Activated naive CD8-positive, alpha-beta T cell treated with anti-CD3 and anti-CD28 coated beads for 36 hours (primary cell): ENCODE results near the gene KCNJ11. TPM values are rescaled to one million over a fixed set of nuclear protein-coding genes. Genes with fewer than 3 reads are reported as not detected.

Experiments used
- DNase-seq: peaks from one replicate; pipeline ENCODE4 v3.0.0; 2021
- H3K27ac Mint-ChIP-seq: one replicate; pipeline ENCODE4 v1.8.0; 2022; ENCODE audit warnings: mild to moderate bottlenecking, moderate library complexity, mixed read lengths
- H3K27me3 Mint-ChIP-seq: one replicate; pipeline ENCODE4 v1.8.0; 2022; ENCODE audit warnings: mild to moderate bottlenecking, mixed read lengths
- H3K36me3 Mint-ChIP-seq: one replicate; pipeline ENCODE4 v1.8.0; 2021; ENCODE audit warnings: mild to moderate bottlenecking, mixed read lengths
- H3K4me1 Mint-ChIP-seq: one replicate; pipeline ENCODE4 v1.8.0; 2021; ENCODE audit warnings: mixed read lengths
- H3K4me3 Mint-ChIP-seq: one replicate; pipeline ENCODE4 v1.8.0; 2022; ENCODE audit warnings: mild to moderate bottlenecking, moderate library complexity, mixed read lengths
- H3K9me3 Mint-ChIP-seq: one replicate; pipeline ENCODE4 v1.8.0; 2022; ENCODE audit warnings: mixed read lengths
- total RNA-seq, 2 experiments: library from RNA; stranded (reverse); gene quantifications; one replicate each; pipeline ENCODE4 v1.2.3, GENCODE V29; 2021

The KCNJ11 gene
- total RNA-seq, 2 experiments from 2014 or later = 0.56 to 0.74 TPM

GRCh38 chr11:17369094-17369493 is 19.4 kb downstream of the KCNJ11 start:
- H3K4me1 Mint-ChIP-seq = peaks cover 3% of the 10 kb centered on the region
- H3K4me3 Mint-ChIP-seq = no peak overlapping the region
- H3K27ac Mint-ChIP-seq = no peak overlapping the region
- peaks cover 42% of the 10 kb centered on the region for H3K9me3 Mint-ChIP-seq
- no peaks in the 10 kb centered on the region for H3K27me3 Mint-ChIP-seq
- H3K36me3 Mint-ChIP-seq = peaks cover 75% of the 10 kb centered on the region
- no peak for DNase-seq

- no peak overlapping the region for H3K27ac Mint-ChIP-seq
- DNase-seq = no peak
- H3K9me3 Mint-ChIP-seq = peaks cover 42% of the 10 kb centered on the region
- H3K4me1 Mint-ChIP-seq = peaks cover 3% of the 10 kb centered on the region
- peaks cover 75% of the 10 kb centered on the region for H3K36me3 Mint-ChIP-seq
- H3K27me3 Mint-ChIP-seq = no peaks in the 10 kb centered on the region
- H3K4me3 Mint-ChIP-seq = no peak overlapping the region
Measured at GRCh38 chr11:17368551-17368950, 19.9 kb downstream of the KCNJ11 start.

- Mint-ChIP-seq H3K27me3 (no peaks in the 10 kb centered on the region), H3K4me1 (peaks cover 3% of the 10 kb centered on the region), H3K9me3 (peaks cover 29% of the 10 kb centered on the region), H3K36me3 (peaks cover 63% of the 10 kb centered on the region), H3K4me3 (no peak overlapping the region), H3K27ac (no peak overlapping the region)
- DNase-seq = no peak
Measured at GRCh38 chr11:17366495-17366894, 22.0 kb downstream of the KCNJ11 start.

- Mint-ChIP-seq H3K4me1 (peaks cover 29% of the 10 kb centered on the region), H3K27ac (no peak overlapping the region), H3K4me3 (peak overlapping the region; percentile 84), H3K9me3 (peaks cover 4% of the 10 kb centered on the region), H3K36me3 (peaks cover 29% of the 10 kb centered on the region), H3K27me3 (no peaks in the 10 kb centered on the region)
- peak; percentile 64 for DNase-seq
Measured at GRCh38 chr11:17354601-17354991, 33.9 kb downstream of the KCNJ11 start.

GRCh38 chr11:17353821-17354600 is 34.4 kb downstream of the KCNJ11 start:
- H3K4me1 Mint-ChIP-seq = peaks cover 29% of the 10 kb centered on the region
- H3K4me3 Mint-ChIP-seq = peak overlapping the region; percentile 84
- peaks cover 27% of the 10 kb centered on the region for H3K36me3 Mint-ChIP-seq
- no peaks in the 10 kb centered on the region for H3K27me3 Mint-ChIP-seq
- H3K27ac Mint-ChIP-seq = peak overlapping the region; percentile 79
- DNase-seq = no peak
- no peaks in the 10 kb centered on the region for H3K9me3 Mint-ChIP-seq

GRCh38 chr11:17352950-17353820 is 35.3 kb downstream of the KCNJ11 start:
- Mint-ChIP-seq H3K4me3 (peak overlapping the region; percentile 84), H3K27me3 (no peaks in the 10 kb centered on the region), H3K9me3 (no peaks in the 10 kb centered on the region), H3K4me1 (peaks cover 29% of the 10 kb centered on the region), H3K27ac (peak overlapping the region; percentile 86), H3K36me3 (peaks cover 25% of the 10 kb centered on the region)
- DNase-seq = peak; percentile 77

GRCh38 chr11:17351510-17352176 is 36.8 kb downstream of the KCNJ11 start, which contains the start of gene NCR3LG1:
TSS of gene NCR3LG1 (plus strand) at chr11:17351800. CDS start at chr11:17351970, 170 bp downstream.
- Mint-ChIP-seq H3K36me3 (peaks cover 18% of the 10 kb centered on the region), H3K4me3 (peak within 1 kb of the TSS; percentile 84), H3K9me3 (no peaks in the 10 kb centered on the region), H3K27ac (peak within 1 kb of the TSS; percentile 86), H3K4me1 (peaks cover 29% of the 10 kb centered on the region), H3K27me3 (no peaks in the 10 kb centered on the region)
- peak; percentile 68 for DNase-seq

GRCh38 chr11:17351172-17351509 is 37.3 kb downstream of the KCNJ11 start:
- Mint-ChIP-seq H3K27me3 (no peaks in the 10 kb centered on the region), H3K36me3 (peaks cover 13% of the 10 kb centered on the region), H3K4me3 (peak overlapping the region; percentile 84), H3K4me1 (peaks cover 29% of the 10 kb centered on the region), H3K27ac (peak overlapping the region; percentile 74), H3K9me3 (no peaks in the 10 kb centered on the region)
- DNase-seq = no peak

GRCh38 chr11:17350455-17351171 is 37.8 kb downstream of the KCNJ11 start:
- peaks cover 12% of the 10 kb centered on the region for H3K36me3 Mint-ChIP-seq
- no peak for DNase-seq
- peaks cover 29% of the 10 kb centered on the region for H3K4me1 Mint-ChIP-seq
- H3K27me3 Mint-ChIP-seq = no peaks in the 10 kb centered on the region
- peak overlapping the region; percentile 74 for H3K27ac Mint-ChIP-seq
- no peaks in the 10 kb centered on the region for H3K9me3 Mint-ChIP-seq
- peak overlapping the region; percentile 84 for H3K4me3 Mint-ChIP-seq

- peaks cover 33% of the 10 kb centered on the region for H3K4me1 Mint-ChIP-seq
- no peaks in the 10 kb centered on the region for H3K27me3 Mint-ChIP-seq
- no peak for DNase-seq
- no peaks in the 10 kb centered on the region for H3K9me3 Mint-ChIP-seq
- H3K36me3 Mint-ChIP-seq = peaks cover 10% of the 10 kb centered on the region
- H3K27ac Mint-ChIP-seq = no peak overlapping the region
- H3K4me3 Mint-ChIP-seq = no peak overlapping the region
Measured at GRCh38 chr11:17347676-17348075, 40.8 kb downstream of the KCNJ11 start.

- H3K4me1 Mint-ChIP-seq = peaks cover 20% of the 10 kb centered on the region
- DNase-seq = peak; percentile 66
- H3K27ac Mint-ChIP-seq = peak overlapping the region; percentile 19
- H3K27me3 Mint-ChIP-seq = no peaks in the 10 kb centered on the region
- no peaks in the 10 kb centered on the region for H3K9me3 Mint-ChIP-seq
- no peak overlapping the region for H3K4me3 Mint-ChIP-seq
- H3K36me3 Mint-ChIP-seq = peaks cover 14% of the 10 kb centered on the region
Measured at GRCh38 chr11:17343907-17344306, 44.6 kb downstream of the KCNJ11 start.

- peak overlapping the region; percentile 47 for H3K27ac Mint-ChIP-seq
- H3K27me3 Mint-ChIP-seq = no peaks in the 10 kb centered on the region
- peaks cover 20% of the 10 kb centered on the region for H3K4me1 Mint-ChIP-seq
- no peak overlapping the region for H3K4me3 Mint-ChIP-seq
- no peak for DNase-seq
- H3K36me3 Mint-ChIP-seq = peaks cover 12% of the 10 kb centered on the region
- no peaks in the 10 kb centered on the region for H3K9me3 Mint-ChIP-seq
Measured at GRCh38 chr11:17343257-17343656, 45.2 kb downstream of the KCNJ11 start.
